HCT116 (cell line): ENCODE measurements around the gene GAB2. TPM values are rescaled to one million over a fixed set of nuclear protein-coding genes. Genes with fewer than 3 reads are reported as not detected.

ENCODE experiments used
- ATAC-seq: fragments of 200-7000 bp; cut with Tn5 transposase; 2 replicates; pipeline ENCODE4 v1.9.1; 2020; ENCODE audit warnings: mild to moderate bottlenecking, moderate library complexity
- BruUV-seq: library from RNA; stranded (reverse); fragments of 400-500 nt; replicated peaks from 2 replicates; lab custom pipeline; 2021; lab: Mats Ljungman, UMichigan
- CTCF ChIA-PET: fragments of 300-600 bp; sonication (Branson Sonifier 250); formaldehyde crosslinking; loops from one replicate; lab custom pipeline; 2021; ENCODE audit warnings: antibody characterized with exemption; lab: Charles Lee
- POLR2A ChIA-PET: fragments of 300-600, 350-600 bp; sonication (Branson Sonifier 250); formaldehyde crosslinking; loops from one replicate; lab custom pipeline; 2021; ENCODE audit warnings: antibody characterized with exemption; lab: Charles Lee
- RAD21 ChIA-PET, 2 experiments: fragments of 300-600 bp; sonication (Branson Sonifier 250); formaldehyde crosslinking; loops; one replicate each; lab custom pipeline; 2023; ENCODE audit warnings: low total read pairs in 2 of 2; ENCODE audit not compliant: uncharacterized antibody in 2 of 2, unreplicated experiment in 2 of 2, low non-redundant PET in 1 of 2; lab: Charles Lee
- DNase-seq: peaks from one replicate; pipeline ENCODE4 v3.0.0-alpha.2; 2010; ENCODE audit warnings: low read depth, low spot score
- H2AFZ ChIP-seq: fragments of 200-600 bp; shearing (Covaris generic), sonication (generic); 2 replicates; pipeline ENCODE4 v1.6.1; 2017; ENCODE audit warnings: low read depth, mixed run types, mixed read lengths, antibody characterized with exemption, low read length; ENCODE audit not compliant: poor library complexity, severe bottlenecking
- H3K27ac ChIP-seq: 2 replicates; pipeline ENCODE4 v1.5.1; 2012; ENCODE audit warnings: low read depth, low read length
- H3K27me3 ChIP-seq: fragments of 200-600 bp; sonication (generic); 2 replicates; pipeline ENCODE4 v1.6.1; 2016; ENCODE audit warnings: mixed run types, low read length, mixed read lengths; ENCODE audit not compliant: insufficient read depth
- H3K36me3 ChIP-seq, 2 experiments: fragments of 200-500 bp in 1 of 2; fragments of 200-600 bp in 1 of 2; sonication (Bioruptor generic) in 1 of 2; sonication (generic) in 1 of 2; 2 replicates each; pipeline versions ENCODE4 v1.5.1 to v1.6.1; 2014 to 2016; ENCODE audit warnings: low read length in 2 of 2, inconsistent platforms in 1 of 2, mixed read lengths in 1 of 2, mixed run types in 1 of 2; ENCODE audit not compliant: insufficient read depth in 2 of 2, control insufficient read depth in 1 of 2
- H3K4me1 ChIP-seq, 2 experiments: fragments of 200-600 bp in 1 of 2; sonication (generic) in 1 of 2; 2 replicates each; pipeline versions ENCODE4 v1.5.1 to v1.6.1; 2012 to 2017; ENCODE audit warnings: low read length in 2 of 2, inconsistent platforms in 1 of 2, mild to moderate bottlenecking in 1 of 2, mixed read lengths in 1 of 2, mixed run types in 1 of 2, moderate library complexity in 1 of 2; ENCODE audit not compliant: insufficient read depth in 2 of 2, control insufficient read depth in 1 of 2
- H3K4me2 ChIP-seq: fragments of 200-600 bp; sonication (generic); 2 replicates; pipeline ENCODE4 v1.6.1; 2017; ENCODE audit warnings: mixed run types, low read length, mixed read lengths
- H3K4me3 ChIP-seq, 2 experiments: fragments of 200-600 bp in 1 of 2; sonication (generic) in 1 of 2; replicated peaks in 1 of 2; 2 replicates each; pipeline ENCODE4 v1.5.1; 2011 to 2016; ENCODE audit warnings: low read length in 2 of 2, control low read depth in 1 of 2, low read depth in 1 of 2, mild to moderate bottlenecking in 1 of 2, mixed read lengths in 1 of 2, mixed run types in 1 of 2
- H3K79me2 ChIP-seq: fragments of 200-600 bp; sonication (generic); 2 replicates; pipeline ENCODE4 v1.6.1; 2017; ENCODE audit warnings: mild to moderate bottlenecking, mixed run types, low read length, moderate library complexity, mixed read lengths; ENCODE audit not compliant: insufficient read depth
- H3K9ac ChIP-seq: fragments of 200-600 bp; sonication (generic); 2 replicates; pipeline ENCODE4 v1.6.1; 2016; ENCODE audit warnings: low read length, mixed read lengths
- H3K9me2 ChIP-seq: fragments of 200-600 bp; sonication (generic), shearing (Covaris generic); 2 replicates; pipeline ENCODE4 v1.6.1; 2017; ENCODE audit warnings: mixed run types, mild to moderate bottlenecking, moderate library complexity; ENCODE audit not compliant: insufficient read depth
- H3K9me3 ChIP-seq, 2 experiments: fragments of 200-500 bp in 1 of 2; fragments of 200-600 bp in 1 of 2; sonication (Bioruptor generic) in 1 of 2; sonication (generic) in 1 of 2; 2 replicates each; pipeline ENCODE4 v1.6.1; 2014 to 2017; ENCODE audit warnings: low read length in 2 of 2, mixed read lengths in 2 of 2, inconsistent platforms in 1 of 2, low read depth in 1 of 2, mild to moderate bottlenecking in 1 of 2, mixed run types in 1 of 2, moderate library complexity in 1 of 2; ENCODE audit not compliant: control insufficient read depth in 1 of 2, insufficient read depth in 1 of 2
- H4K20me1 ChIP-seq: fragments of 200-600 bp; sonication (generic), shearing (Covaris generic); 2 replicates; pipeline ENCODE4 v1.6.1; 2017; ENCODE audit warnings: mixed run types, mild to moderate bottlenecking, moderate library complexity; ENCODE audit not compliant: insufficient read depth
- EGR1 ChIP-seq: IDR thresholded peaks from 2 replicates; pipeline ENCODE4 v1.6.1; 2012; ENCODE audit warnings: low read depth
- ELF1 ChIP-seq: IDR thresholded peaks from 2 replicates; pipeline ENCODE4 v1.6.1; 2012; ENCODE audit warnings: low read depth, borderline replicate concordance
- TCF7L2 ChIP-seq: IDR thresholded peaks from 2 replicates; pipeline ENCODE4 v1.7.0; 2011; ENCODE audit warnings: borderline replicate concordance, inconsistent platforms; ENCODE audit not compliant: insufficient read depth, insufficient read length; ENCODE audit errors: extremely low read depth
- intact Hi-C: fragments of 100-400 bp; cut with micrococcal nuclease; formaldehyde crosslinking; loops from 2 replicates; pipeline ENCODE4 v1.10.0; 2022
- total RNA-seq: library from RNA; stranded (reverse); gene quantifications from one replicate; pipeline ENCODE4 v1.2.1, GENCODE V29; 2021; ENCODE audit not compliant: unreplicated experiment
- TF ChIP-seq, protein P1 (sequence below): IDR thresholded peaks from 2 replicates; pipeline ENCODE4 v1.6.1; 2012
- TF ChIP-seq, protein P2 (sequence below): IDR thresholded peaks from 2 replicates; pipeline ENCODE4 v1.6.1; 2012

GAB2 gene
- total RNA-seq, 1 experiment from 2014 or later, result 1.9 TPM

DNA sequence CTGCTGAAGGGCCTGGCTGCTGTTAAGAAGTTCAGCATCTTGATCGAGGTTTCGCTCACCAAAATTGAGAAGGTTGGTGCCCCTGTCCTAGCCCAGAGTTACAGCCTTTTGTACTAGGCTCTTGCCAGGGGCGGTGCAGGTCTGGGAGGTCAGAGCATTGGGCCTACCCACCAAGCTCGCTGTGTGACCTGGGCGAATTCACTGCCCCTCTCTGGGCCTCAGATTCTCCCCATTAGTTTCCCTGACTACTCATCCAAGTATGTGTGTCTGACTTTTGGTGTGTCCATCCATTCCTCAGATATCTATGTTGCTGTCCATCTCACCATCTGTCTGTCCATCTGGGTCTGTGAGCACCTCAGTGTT lies 218.0 kb downstream of the GAB2 start:
- no peaks in the 10 kb centered on the region for H3K79me2 ChIP-seq
- no TSS peak for BruUV-seq
- no peak overlapping the region for H2AFZ ChIP-seq
- ChIA-PET POLR2A (no interaction called here), CTCF (no interaction called here)
- H3K9me2 ChIP-seq, result no peaks in the 10 kb centered on the region
- peaks cover 0 to 3% of the 10 kb centered on the region in 2 experiments; a peak in 1 of 4 replicates for H3K4me1 ChIP-seq
- no peak overlapping the region for H3K4me2 ChIP-seq
- no peaks in the 10 kb centered on the region for H3K36me3 ChIP-seq
- H4K20me1 ChIP-seq, result no peaks in the 10 kb centered on the region
- TF ChIP-seq TCF7L2, result no peak
- TF ChIP-seq, protein P1, sequence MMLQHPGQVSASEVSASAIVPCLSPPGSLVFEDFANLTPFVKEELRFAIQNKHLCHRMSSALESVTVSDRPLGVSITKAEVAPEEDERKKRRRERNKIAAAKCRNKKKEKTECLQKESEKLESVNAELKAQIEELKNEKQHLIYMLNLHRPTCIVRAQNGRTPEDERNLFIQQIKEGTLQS, result no peak
- TF ChIP-seq, all 23 proteins: peak for 0
- Histone ChIP-seq H3K9me3 (no peaks in the 10 kb centered on the region), H3K27me3 (no peaks in the 10 kb centered on the region), H3K9ac (no peak overlapping the region), H3K4me3 (no peak overlapping the region), H3K27ac (no peak overlapping the region)
- intact Hi-C loops, result no loop called here
- RAD21 ChIA-PET, result no interaction called here
- DNase-seq, result no peak
- ATAC-seq, result no peak

DNA sequence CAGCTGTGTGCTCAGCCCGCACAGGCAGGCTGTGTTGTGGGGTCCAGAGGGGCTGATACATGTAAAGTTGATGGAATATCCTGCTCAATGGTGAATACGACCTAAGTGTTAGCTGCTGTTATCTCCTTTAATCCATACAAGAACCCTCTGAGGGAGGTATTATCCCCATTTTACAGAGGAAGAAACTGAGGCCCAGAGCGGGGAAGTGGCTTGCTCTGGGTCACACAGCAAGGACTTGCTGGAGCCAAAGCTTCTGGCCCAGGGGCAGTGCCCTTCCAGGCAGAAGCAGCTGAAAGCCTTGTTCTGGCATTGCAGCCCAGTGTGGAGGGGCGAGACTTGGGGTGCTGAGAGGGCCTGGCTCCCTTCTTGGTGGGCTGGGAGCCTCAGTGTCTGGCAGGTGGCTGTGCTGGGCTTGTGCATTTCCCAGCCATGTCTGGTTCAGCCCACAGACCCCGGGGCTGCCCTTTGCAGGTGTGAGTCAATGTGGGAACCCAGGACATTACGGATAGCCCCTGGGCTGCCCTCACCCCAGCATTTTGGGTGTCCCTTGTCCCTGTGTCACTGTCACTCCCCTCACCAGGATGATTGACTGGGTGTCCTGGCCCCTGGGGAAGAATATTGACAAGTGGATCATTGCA lies 218.5 kb downstream of the GAB2 start:
- ChIA-PET POLR2A (no interaction called here), RAD21 (no interaction called here), CTCF (no interaction called here)
- DNase-seq, result no peak
- Histone ChIP-seq H3K4me3 (no peak overlapping the region), H3K9me3 (no peaks in the 10 kb centered on the region), H3K27me3 (no peaks in the 10 kb centered on the region), H3K36me3 (no peaks in the 10 kb centered on the region), H4K20me1 (no peaks in the 10 kb centered on the region), H3K4me2 (no peak overlapping the region), H3K9me2 (no peaks in the 10 kb centered on the region), H3K4me1 (peaks cover 0 to 8% of the 10 kb centered on the region in 2 experiments; a peak in 1 of 4 replicates), H3K79me2 (no peaks in the 10 kb centered on the region), H2AFZ (no peak overlapping the region), H3K27ac (no peak overlapping the region), H3K9ac (no peak overlapping the region)
- no peak for TF ChIP-seq ELF1
- TF ChIP-seq, protein P2, sequence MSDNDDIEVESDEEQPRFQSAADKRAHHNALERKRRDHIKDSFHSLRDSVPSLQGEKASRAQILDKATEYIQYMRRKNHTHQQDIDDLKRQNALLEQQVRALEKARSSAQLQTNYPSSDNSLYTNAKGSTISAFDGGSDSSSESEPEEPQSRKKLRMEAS, result no peak
- no peak for TF ChIP-seq EGR1
- intact Hi-C loops, result no loop called here
- ATAC-seq, result no peak
- no TSS peak for BruUV-seq
